Neural cell (in vitro differentiated cells): Measurements from ENCODE around the gene TCL1A. TPM values are rescaled to one million over a fixed set of nuclear protein-coding genes. Genes with fewer than 3 reads are reported as not detected.

Experiments used
- H2AFZ ChIP-seq: fragments of 200-600, 300-800 bp; sonication (generic), shearing (Covaris generic); 2 replicates; pipeline ENCODE4 v1.6.0; 2014; ENCODE audit warnings: low read depth, mild to moderate bottlenecking, antibody characterized with exemption, low read length, moderate library complexity
- H3F3A ChIP-seq: fragments of 200-600 bp; shearing (Covaris generic); 2 replicates; pipeline ENCODE4 v1.6.1; 2016; ENCODE audit warnings: mild to moderate bottlenecking, moderate library complexity, mixed read lengths, antibody characterized with exemption, low read length; ENCODE audit not compliant: insufficient read depth, poor library complexity, severe bottlenecking
- H3K27ac ChIP-seq: fragments of 200-600, 300-800 bp; sonication (generic), shearing (Covaris generic); 2 replicates; pipeline ENCODE4 v1.5.1; 2014; ENCODE audit warnings: mild to moderate bottlenecking, low read length, moderate library complexity
- H3K27me3 ChIP-seq: fragments of 300-800, 200-600 bp; sonication (generic), shearing (Covaris generic); 2 replicates; pipeline ENCODE4 v1.6.0; 2014; ENCODE audit warnings: mild to moderate bottlenecking, low read depth, low read length, moderate library complexity; ENCODE audit not compliant: insufficient read depth
- H3K36me3 ChIP-seq: fragments of 300-800, 200-600 bp; sonication (generic), shearing (Covaris generic); 2 replicates; pipeline ENCODE4 v1.5.1; 2014; ENCODE audit warnings: mild to moderate bottlenecking, antibody characterized with exemption, low read length, moderate library complexity; ENCODE audit not compliant: insufficient read depth
- H3K4me2 ChIP-seq: fragments of 300-800, 200-600 bp; sonication (generic), shearing (Covaris generic); 2 replicates; pipeline ENCODE4 v1.6.0; 2014; ENCODE audit warnings: mild to moderate bottlenecking, low read length
- H3K4me3 ChIP-seq: fragments of 300-800, 200-600 bp; sonication (generic), shearing (Covaris generic); 2 replicates; pipeline ENCODE4 v1.5.1; 2014; ENCODE audit warnings: mild to moderate bottlenecking, low read length, moderate library complexity
- H3K79me2 ChIP-seq: fragments of 200-600 bp; shearing (Covaris generic); replicated peaks from 2 replicates; pipeline ENCODE4 v1.6.0; 2014; ENCODE audit warnings: mild to moderate bottlenecking, low read length, moderate library complexity; ENCODE audit not compliant: insufficient read depth
- H3K9ac ChIP-seq: fragments of 300-800, 200-600 bp; sonication (generic), shearing (Covaris generic); 2 replicates; pipeline ENCODE4 v1.6.1; 2016; ENCODE audit warnings: mild to moderate bottlenecking, low read length, mixed read lengths
- H3K9me2 ChIP-seq: fragments of 200-600 bp; shearing (Covaris generic); 2 replicates; pipeline ENCODE4 v1.6.1; 2016; ENCODE audit warnings: mild to moderate bottlenecking, low read length, mixed read lengths; ENCODE audit not compliant: insufficient read depth
- H3K9me3 ChIP-seq: fragments of 200-600, 300-800 bp; sonication (generic), shearing (Covaris generic); 2 replicates; pipeline ENCODE4 v1.6.1; 2016; ENCODE audit warnings: mild to moderate bottlenecking, mixed run types, low read length, moderate library complexity, mixed read lengths
- H4K20me1 ChIP-seq: fragments of 200-600 bp; shearing (Covaris generic); 2 replicates; pipeline ENCODE4 v1.6.1; 2016; ENCODE audit warnings: mild to moderate bottlenecking, mixed run types; ENCODE audit not compliant: insufficient read depth
- EP300 ChIP-seq: fragments of 450-650 bp; conservative IDR thresholded peaks from 2 replicates; pipeline ENCODE4 v1.6.1; 2014; ENCODE audit warnings: antibody characterized with exemption, mild to moderate bottlenecking, moderate library complexity; ENCODE audit not compliant: poor library complexity, severe bottlenecking
- EZH2 ChIP-seq: fragments of 200-600, 300-800 bp; shearing (Covaris generic), sonication (generic); IDR thresholded peaks from 2 replicates; pipeline ENCODE4 v1.6.1; 2014; ENCODE audit warnings: antibody characterized with exemption, low read length, borderline replicate concordance, mild to moderate bottlenecking; ENCODE audit not compliant: insufficient read depth, poor library complexity, severe bottlenecking
- MXI1 ChIP-seq: fragments of 450-650 bp; conservative IDR thresholded peaks from 2 replicates; pipeline ENCODE4 v1.6.1; 2014; ENCODE audit warnings: antibody characterized with exemption, mild to moderate bottlenecking; ENCODE audit not compliant: poor library complexity, severe bottlenecking
- POLR2AphosphoS5 ChIP-seq: IDR thresholded peaks from 2 replicates; pipeline ENCODE4 v1.6.1; 2012
- RAD21 ChIP-seq: fragments of 450-650 bp; conservative IDR thresholded peaks from 2 replicates; pipeline ENCODE4 v1.6.1; 2014; ENCODE audit warnings: antibody characterized with exemption, mild to moderate bottlenecking, moderate library complexity
- REST ChIP-seq: IDR thresholded peaks from 2 replicates; pipeline ENCODE4 v1.6.1; 2012; ENCODE audit warnings: borderline replicate concordance
- SMC3 ChIP-seq: fragments of 450-650 bp; conservative IDR thresholded peaks from 2 replicates; pipeline ENCODE4 v1.6.1; 2014; ENCODE audit warnings: antibody characterized with exemption, mild to moderate bottlenecking, moderate library complexity; ENCODE audit not compliant: poor library complexity
- TAF1 ChIP-seq: IDR thresholded peaks from 2 replicates; pipeline ENCODE4 v1.6.1; 2012; ENCODE audit warnings: low read depth
- polyA plus RNA-seq: library from polyadenylated mRNA; depleted of rRNA; stranded (reverse); fragments of >200 nt; gene quantifications from 2 replicates; pipeline ENCODE4 v1.2.3, GENCODE V29; 2014
- TF ChIP-seq, protein P1 (sequence below): fragments of 450-650 bp; IDR thresholded peaks from 2 replicates; pipeline ENCODE4 v1.5.1; 2014; ENCODE audit warnings: antibody characterized with exemption, mild to moderate bottlenecking, moderate library complexity; ENCODE audit not compliant: poor library complexity, severe bottlenecking

The TCL1A gene
- polyA plus RNA-seq, 1 donor from 2014 or later = not detected

DNA sequence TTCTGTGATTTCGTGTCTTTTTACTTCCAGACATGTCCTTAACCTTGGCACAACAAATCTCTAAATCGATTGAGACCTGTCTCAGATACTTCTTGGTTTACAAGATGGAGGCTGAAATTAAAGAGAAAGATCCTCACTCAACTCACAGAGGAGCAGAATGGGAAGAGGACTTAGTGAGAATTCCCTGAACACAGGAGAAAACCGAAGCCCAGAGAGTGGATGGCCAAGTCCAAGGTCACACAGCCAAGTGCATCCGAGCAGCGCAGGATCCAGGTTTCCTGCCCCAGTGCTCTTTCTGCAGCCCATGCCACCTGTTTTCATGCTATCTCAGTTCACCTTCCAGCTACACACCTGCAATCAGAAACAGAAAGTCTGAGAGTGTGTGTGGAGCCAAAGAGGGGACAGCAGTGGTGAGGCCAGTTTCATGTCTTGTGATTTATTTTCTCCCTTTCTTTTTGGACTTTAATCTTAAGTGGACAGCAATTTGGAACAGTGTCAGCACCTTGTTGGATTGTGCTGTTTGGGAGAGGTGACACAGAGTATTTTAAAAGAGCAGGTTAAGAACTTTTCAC, 50.6 kb downstream of the TCL1A start:
- no peaks in the 10 kb centered on the region for H3K36me3 ChIP-seq
- TF ChIP-seq EP300 (no peak), POLR2AphosphoS5 (no peak), EZH2 (no peak), TAF1 (no peak), MXI1 (no peak), REST (no peak), SMC3 (no peak), RAD21 (no peak)
- TF ChIP-seq, protein P1, sequence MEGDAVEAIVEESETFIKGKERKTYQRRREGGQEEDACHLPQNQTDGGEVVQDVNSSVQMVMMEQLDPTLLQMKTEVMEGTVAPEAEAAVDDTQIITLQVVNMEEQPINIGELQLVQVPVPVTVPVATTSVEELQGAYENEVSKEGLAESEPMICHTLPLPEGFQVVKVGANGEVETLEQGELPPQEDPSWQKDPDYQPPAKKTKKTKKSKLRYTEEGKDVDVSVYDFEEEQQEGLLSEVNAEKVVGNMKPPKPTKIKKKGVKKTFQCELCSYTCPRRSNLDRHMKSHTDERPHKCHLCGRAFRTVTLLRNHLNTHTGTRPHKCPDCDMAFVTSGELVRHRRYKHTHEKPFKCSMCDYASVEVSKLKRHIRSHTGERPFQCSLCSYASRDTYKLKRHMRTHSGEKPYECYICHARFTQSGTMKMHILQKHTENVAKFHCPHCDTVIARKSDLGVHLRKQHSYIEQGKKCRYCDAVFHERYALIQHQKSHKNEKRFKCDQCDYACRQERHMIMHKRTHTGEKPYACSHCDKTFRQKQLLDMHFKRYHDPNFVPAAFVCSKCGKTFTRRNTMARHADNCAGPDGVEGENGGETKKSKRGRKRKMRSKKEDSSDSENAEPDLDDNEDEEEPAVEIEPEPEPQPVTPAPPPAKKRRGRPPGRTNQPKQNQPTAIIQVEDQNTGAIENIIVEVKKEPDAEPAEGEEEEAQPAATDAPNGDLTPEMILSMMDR = no peak
- no peaks in the 10 kb centered on the region for H3K79me2 ChIP-seq
- no peaks in the 10 kb centered on the region for H3K27me3 ChIP-seq
- no peaks in the 10 kb centered on the region for H3F3A ChIP-seq
- H3K9me3 ChIP-seq = no peaks in the 10 kb centered on the region
- H3K4me3 ChIP-seq = no peak overlapping the region
- H3K27ac ChIP-seq = no peak overlapping the region
- no peaks in the 10 kb centered on the region for H4K20me1 ChIP-seq
- no peaks in the 10 kb centered on the region for H3K9me2 ChIP-seq
- H3K9ac ChIP-seq = no peak overlapping the region
- H2AFZ ChIP-seq = no peak overlapping the region
- H3K4me2 ChIP-seq = no peak overlapping the region

DNA sequence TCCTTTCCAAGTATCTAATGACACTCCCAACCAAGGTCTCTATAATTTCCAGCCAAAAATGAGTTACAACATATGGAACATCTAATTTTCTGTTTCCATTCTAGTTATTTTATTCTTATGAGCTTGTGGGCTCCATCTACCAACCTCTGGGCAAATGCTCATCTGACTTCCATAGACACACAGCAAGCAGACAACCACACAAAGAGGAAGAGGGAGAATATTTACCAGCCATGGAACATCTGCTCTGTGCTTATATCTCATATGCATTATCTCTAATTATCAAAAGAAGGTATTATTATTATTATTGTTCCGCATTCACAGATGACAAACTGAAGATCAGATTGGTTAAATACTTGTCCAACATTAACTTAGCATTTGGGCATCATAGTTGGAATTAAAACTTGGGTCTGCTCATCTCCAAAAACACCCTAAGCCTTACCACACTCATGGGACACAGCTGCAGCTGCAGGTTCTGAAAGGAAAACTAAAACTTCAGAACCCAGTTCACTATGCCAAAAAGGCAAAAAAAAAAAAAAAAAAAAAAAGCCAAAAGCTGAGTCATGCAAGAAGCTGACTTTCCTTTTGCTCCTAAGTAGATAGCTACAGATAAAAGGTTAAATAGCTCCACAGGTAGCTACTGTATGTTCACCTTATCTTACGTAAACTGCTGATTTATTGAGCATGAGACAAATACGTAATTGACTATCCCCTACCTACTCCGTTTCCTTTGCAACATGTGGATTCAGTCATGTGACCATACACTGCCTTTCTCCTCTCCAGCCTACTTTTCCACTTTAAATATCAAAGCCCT, 51.3 kb downstream of the TCL1A start:
- Histone ChIP-seq H3K9me2 (no peaks in the 10 kb centered on the region), H3F3A (no peaks in the 10 kb centered on the region), H2AFZ (no peak overlapping the region), H3K4me3 (no peak overlapping the region), H3K27me3 (no peaks in the 10 kb centered on the region), H3K4me2 (no peak overlapping the region), H3K79me2 (no peaks in the 10 kb centered on the region), H3K36me3 (no peaks in the 10 kb centered on the region), H3K9ac (no peak overlapping the region), H3K27ac (no peak overlapping the region), H3K9me3 (no peaks in the 10 kb centered on the region), H4K20me1 (no peaks in the 10 kb centered on the region)
- TF ChIP-seq EZH2 = no peak
- TF ChIP-seq EP300 = no peak
- no peak for TF ChIP-seq POLR2AphosphoS5
- TF ChIP-seq SMC3 = no peak
- TF ChIP-seq REST = no peak
- TF ChIP-seq TAF1 = no peak
- no peak for TF ChIP-seq MXI1
- TF ChIP-seq, protein P1 = no peak
- no peak for TF ChIP-seq RAD21
